HG03558 (cell line): ENCODE measurements around the gene TMEM215.
"Not testable (repeated sequence)": the region's sequence is repeated elsewhere in the genome, so short reads cannot be mapped to it uniquely, and the experiment has no call there.

Experiments
- ATAC-seq: cut with Tn5 transposase; IDR thresholded peaks from one replicate; pipeline ENCODE4 v1.9.1; 2021; ENCODE audit warnings: moderate number of reproducible peaks; ENCODE audit not compliant: unreplicated experiment; ENCODE audit errors: extremely low read depth

Gene TMEM215, protein sequence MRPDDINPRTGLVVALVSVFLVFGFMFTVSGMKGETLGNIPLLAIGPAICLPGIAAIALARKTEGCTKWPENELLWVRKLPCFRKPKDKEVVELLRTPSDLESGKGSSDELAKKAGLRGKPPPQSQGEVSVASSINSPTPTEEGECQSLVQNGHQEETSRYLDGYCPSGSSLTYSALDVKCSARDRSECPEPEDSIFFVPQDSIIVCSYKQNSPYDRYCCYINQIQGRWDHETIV

DNA sequence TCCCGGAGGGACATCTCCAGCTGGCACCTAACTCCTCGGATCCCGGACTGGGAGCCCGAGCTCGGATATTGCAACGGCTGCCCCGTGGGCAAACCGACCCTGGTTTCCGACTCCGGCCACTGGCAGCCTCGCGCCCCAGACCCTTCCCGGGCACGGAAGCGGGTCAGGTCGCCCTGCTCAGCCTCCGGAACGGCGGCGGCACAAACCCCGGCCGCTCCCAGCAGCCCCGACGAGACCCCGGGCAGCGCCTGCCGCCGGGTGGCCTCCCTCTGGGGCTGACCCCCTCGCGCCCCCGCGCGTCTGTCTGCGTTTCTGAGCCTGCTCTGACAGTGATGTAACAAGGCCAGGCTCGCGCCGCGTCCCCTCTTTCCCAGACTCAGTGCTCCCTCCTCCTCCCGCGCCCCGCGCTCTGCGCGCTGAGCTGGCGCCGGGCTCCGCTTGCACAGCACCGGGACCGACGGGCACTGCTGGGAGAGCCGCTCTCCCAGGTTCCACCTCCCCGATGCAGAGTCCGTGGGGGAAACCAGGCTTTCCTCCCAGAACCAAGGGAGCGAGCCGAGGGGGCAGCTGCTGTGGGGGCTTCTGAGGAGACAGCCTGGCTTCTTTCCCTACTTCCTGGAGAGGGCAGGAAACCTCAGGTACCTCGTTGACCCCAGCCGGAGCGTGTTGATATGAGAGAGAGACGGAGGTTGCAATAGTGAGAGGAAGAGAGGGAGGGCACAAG, at the start of gene TMEM215:
TMEM215 (plus strand) TSS at position 373 of the 724 bp plus-strand sequence. CDS start 644 bp downstream, outside the sequence.
- ATAC-seq, result no peak

DNA sequence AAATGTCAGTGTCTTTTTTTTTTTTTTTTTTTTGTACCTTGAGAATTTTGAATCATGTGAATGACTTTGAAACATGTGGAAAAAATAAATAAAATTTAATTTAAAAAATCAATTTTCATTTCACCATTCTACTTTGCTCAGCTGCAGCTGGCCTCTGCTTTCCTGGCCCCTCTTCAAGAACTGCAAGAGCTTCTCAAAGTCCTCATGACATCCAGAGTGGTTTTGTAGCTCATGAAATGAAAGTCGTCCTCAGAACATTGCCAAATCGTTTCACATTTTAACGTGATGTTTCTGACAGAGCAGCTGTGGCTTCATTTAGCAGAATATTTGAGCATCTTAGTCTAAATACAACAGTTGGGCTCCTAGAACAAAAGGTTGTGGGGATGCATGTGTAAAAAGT, 47.9 kb upstream of the TMEM215 start:
- no peak for ATAC-seq

DNA sequence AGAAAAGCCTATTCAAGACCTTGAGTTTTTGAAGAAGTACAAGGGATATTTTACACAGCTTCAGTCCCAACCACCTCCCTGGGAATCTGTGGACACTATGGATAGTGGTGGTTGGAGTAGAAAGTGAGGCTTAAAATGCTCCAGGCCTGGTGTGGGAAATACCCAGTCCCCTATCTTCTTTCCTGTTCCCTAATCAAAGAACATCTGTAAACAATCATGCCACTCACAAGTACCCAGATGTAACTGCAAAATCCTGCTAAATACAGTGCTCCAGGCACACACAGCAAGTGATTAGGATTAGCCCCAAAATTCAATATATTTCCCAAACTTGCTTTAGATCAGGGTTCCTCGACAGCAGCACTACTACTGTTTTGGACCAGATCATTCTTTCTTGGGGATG, 46.0 kb upstream of the TMEM215 start:
- ATAC-seq, result no peak

DNA sequence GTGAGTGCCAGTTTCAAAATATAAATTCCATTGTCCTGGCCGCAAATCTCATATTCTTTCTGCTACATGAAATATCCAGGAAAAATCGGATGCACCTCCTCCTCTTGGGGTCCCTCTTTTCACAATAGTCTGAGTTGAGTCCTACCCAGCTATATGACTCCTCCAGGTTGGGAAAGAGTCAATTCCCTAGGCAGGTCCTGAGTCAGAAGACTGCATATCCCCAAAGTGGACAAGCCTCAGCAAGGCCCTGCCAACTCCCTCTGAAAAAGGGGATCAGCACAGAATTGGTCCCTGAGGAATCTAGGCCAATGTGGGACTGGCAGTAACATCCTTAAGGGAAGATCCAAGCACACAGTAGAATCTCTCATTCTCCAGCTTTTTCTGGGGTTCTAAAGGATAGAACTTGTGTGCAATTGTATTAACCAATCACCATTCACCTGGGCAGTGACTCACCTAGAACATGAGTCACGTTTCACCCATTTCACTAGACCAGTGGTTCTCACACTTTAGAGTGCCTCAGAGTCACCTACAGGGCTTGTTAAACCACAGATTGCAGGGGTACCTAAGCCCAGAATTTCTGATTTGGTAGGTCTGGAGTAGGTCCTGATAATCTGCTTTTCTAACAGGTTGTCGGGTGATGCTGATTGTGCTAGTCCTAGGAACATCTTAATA, 44.7 kb upstream of the TMEM215 start:
- ATAC-seq, result no peak

DNA sequence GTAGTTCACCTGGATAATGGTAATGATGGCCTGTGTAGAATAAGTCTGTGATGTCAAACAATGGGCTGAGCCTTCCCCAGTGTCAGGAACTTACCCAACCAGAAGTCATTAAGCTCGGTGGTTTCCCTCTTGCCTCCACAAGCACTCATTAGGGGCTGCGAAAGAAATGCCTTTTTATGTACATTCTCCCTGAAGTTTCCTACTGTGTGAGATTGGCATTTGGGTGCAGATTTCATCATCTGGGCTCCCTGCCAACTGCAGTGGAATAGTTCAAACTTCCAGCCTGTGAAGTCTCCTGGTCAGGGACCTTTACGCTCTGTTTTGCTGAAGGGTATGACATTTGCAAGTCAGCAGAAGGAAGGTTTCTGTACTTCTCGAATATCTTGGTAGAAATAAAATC, 41.6 kb upstream of the TMEM215 start:
- no peak for ATAC-seq

DNA sequence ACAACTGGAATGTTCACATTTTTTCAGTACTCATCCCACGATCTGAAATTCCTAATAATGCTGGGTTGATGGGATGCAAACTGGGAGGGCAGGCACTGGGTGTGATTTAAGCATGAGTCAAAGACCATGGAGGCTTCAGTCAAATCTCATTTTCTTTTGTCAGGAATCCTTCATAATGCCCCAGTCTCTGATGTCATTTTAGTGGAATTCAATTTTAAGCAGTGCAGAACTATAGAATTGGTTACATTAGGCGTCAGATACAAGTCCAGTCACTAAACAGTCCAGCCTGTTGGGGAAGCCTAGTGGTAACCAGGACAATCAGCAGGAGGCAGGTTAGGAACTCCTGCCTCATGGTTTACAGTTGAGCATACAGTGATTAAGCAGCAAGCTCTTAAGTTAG, 41.0 kb upstream of the TMEM215 start:
- no peak for ATAC-seq

DNA sequence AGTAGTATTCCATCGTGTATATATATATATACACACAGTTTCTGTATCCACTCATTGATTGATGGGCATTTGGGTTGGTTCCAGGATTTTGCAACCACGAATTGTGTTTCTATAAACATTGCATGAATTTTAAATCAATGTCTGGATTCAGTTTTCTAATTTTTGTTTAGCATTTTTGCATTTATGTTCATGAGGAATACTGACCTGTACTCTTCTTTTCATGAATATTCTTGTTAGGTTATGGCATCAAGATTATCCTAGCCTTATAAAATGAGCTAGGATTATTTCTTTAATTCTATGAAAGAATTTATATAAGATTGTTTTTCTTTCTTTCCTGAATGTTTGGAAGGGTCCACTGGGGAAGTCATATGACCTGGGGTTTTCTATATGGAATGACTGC, 35.3 kb upstream of the TMEM215 start:
- no peak for ATAC-seq

DNA sequence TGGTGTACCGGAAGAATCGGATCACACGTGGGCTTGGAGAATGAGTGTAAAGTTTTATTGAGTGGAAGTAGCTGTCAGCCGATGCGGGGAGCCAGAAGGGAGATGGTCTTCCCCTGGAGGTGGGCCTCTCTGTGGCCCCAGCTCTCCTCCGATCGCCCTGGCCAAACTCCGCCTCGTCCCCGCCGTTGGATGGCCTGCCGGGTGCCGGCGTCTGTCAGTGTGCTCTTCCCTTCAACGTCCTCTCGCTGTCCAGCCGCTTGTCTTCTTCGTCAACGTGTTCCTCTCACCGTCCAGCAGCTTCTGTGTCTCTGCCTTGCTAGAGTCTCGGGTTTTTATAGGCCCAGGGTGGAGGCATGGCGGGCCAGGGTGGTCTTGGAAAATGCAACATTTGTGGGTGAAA, 27.6 kb upstream of the TMEM215 start:
- ATAC-seq, result no peak

DNA sequence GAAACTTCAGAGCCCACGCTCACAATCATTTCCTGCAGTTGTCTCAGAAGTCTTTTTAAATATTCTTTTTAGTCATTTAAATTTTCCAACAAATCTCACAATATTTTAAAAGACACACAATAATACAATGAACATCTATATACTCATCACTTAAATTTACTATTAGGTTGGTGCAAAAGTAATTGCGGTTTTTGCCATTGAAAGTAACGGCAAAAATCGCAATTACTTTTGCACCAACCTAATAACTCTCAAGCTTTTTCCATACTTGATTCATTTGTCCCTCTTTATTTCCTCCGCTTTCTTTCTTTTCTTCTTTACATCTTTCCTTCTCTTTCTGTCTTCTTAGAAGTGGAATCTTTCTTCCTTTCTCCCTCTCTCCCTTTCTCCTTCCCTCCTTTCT, 19.2 kb upstream of the TMEM215 start:
- no peak for ATAC-seq

DNA sequence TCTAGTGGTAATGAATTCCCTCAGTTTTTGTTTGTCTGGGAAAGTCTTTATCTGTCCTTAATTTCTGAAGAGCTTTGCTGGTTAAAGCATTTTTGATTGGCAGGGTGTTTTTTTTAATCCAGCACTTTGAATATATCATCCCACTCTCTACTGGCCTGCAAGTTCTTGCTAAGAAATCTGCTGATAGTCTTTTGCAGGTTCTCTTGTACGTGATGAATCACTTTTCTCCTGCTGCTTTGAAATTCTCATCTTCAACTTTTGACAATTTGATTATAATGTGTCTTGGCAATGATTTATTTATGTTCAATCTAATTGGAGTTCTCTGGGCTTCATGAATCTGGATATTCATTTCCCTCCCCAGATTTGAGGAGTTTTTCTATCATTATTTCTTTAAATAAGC, 8.1 kb upstream of the TMEM215 start:
- no peak for ATAC-seq

DNA sequence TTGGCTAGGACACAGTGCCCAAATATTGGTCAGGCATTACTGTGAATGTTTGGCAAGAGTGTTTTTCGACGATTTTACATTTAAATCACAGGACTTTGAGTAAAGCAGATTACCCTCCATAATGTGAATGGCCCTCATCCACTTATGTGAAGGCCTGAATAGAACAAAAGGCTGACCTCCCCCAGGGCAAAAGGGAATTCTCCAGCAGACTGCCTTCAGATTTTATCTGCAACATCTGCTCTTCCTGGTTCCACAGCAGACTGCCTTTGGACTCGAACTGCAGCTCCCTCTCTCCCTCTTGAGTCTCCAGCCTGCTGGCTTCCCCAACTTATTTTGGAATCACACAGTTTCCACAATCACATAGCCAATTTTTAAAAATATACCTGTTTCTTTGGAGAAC, 7.1 kb upstream of the TMEM215 start:
- ATAC-seq, result no peak

DNA sequence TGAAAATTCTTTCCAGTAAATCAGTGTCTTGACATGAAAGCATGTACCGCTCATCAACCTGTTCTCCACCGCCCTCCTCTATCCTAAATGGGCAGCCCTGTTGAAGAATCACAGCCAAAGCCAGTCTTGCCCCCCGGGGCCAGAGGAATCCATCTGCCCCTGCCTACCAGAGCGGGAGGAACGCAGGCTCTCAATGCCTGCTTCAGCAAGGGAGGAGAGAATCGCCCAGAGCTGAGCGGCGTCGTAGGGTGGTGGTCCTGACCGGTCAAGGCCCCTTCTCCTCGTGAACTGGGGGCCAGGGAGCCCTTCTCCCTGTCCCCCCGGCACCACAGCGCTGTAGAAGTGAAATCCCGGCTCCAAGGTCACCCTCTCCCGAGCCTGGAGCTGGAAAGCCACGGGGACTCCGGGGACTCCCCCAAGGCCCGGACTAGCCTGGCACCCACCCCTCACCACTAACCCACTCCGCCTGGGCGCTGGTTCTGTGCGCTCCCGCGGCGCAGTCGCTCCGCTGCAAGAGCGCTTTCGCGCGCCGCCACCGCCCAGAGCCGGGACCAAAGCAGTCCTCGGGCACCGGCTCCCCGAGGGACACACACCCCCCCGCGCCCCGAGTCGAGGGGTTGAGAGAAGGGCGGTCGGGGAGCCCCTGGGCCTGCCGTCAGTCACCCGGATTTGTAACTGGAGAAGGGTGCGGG, 718 bp upstream of the TMEM215 start:
- no peak for ATAC-seq

DNA sequence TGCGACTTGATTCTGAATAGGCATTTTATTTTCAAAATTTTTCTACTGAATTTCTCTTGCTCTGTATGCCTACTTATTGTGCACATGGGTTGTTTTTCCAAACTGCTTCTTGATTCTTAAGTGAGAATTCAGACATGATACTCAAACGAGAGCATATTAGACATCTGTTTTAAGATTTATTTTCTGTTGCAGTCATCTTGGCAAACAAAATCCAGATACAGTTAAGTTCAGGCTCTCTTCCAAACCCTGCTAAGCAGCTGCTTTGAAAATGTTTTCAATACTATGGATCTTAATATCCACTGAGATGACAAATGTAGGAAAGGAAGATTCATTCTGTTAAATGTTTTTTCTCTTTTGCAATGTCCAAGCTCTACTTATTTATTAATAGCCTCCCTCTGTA, 4.5 kb downstream of the TMEM215 start:
- no peak for ATAC-seq

DNA sequence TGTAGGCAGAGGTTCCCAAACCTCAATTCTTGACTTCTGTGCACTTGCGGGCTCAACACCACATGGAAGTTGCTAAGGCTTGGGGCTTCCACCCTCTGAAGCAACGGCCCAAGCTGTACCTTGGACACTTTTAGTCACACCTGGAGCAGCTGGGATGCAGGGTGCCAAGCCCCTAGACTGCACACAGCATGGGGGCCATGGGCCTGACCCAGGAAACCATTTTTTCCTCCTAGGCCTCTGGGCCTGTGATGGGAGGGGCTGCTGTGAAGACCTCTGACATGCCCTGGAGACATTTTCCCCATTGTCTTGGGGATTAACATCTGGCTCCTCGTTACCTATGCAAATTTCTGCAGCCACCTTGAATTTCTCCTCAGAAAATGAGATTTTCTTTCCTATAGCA, 12.7 kb downstream of the TMEM215 start:
- not testable (repeated sequence) for ATAC-seq

DNA sequence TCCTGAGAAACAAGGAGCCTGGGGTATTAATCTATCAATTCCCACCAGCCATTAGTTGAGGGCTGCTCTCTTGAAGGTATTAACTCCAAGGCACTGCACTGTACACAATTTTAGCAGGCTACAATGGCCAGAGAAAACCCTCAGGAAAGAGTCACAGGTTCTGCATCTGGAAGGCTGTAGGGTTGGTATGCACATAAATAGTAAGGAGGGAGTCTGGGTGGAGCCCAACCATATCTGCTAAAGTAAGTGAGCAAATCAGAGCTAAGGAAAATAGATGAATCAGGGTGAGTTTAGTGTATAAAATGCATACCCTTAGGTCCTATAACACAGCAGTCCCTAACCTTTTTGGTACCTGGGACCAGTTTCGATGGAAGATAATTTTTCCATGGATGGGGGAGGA, 18.2 kb downstream of the TMEM215 start:
- no peak for ATAC-seq

DNA sequence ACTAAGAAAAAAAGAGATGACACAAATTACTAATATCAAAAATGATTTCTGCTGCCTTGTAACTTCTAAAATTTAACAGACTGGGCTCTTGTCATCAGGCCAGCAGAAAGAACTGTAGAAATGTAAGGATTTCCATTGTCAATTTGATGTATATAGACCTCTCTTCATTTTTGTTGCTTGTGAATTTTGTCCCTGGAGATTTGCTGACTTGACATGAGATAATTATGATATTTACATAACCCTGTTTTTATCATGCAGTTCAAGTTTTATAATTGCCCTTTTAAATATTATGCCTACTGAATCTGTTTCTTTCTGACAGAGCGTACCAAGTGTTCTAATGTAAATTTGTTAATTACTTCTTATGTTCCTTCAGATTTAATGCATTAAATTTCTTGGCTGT, 23.9 kb downstream of the TMEM215 start:
- ATAC-seq, result no peak

DNA sequence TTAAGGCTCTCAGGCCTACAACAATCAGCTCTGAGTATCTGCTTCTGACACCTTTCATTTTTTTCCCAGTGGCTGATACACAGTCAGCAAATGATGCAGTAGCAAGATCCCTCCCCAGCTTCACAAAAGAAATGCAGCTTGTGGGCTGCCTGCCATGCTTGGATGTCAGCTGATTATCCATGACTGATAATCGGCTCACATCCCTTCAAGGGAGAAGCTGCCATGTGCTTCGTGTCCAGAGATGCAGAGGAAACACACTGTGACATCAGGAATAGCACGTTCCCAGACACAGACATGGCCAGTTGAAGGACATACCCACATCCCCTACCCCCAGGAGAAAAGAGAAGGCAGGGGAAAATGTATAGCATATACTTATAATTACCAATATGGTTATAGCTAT, 27.9 kb downstream of the TMEM215 start:
- no peak for ATAC-seq

DNA sequence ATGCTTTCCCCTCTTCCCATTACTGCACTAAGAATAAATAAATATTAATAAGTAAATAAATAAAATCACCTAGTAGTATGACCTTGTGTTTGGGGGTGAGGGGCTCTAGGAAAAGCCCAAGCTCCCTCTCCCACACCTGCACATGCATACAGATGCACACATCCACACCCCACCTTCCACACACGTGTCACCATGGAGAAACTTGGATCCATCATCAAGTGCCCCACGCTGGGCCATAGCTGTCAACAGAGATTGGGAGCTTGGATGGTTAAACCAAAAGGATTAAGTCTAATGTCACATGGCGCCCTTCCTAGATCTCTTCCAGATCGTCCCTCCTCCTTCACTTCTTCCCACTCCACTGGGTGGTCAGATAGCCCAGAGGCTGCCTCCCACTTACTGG, 37.0 kb downstream of the TMEM215 start:
- ATAC-seq, result no peak

DNA sequence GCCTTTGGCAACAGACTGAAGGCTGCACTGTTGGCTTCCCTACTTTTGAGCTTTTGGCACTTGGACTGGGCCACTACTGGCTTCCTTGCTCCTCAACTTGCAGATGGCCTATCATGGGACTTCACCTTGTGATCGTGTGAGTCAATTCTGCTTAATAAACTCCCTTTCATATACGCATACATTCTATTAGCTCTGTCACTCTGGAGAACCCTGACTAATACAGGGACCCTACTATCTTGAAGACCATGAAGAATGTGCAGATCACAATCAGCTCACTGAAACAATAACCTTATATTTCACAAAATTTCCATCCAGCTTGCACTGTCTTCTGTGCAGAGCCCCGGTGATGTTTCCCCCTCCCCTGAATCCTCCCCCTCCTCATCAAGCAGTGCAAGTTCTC, 39.8 kb downstream of the TMEM215 start:
- no peak for ATAC-seq

DNA sequence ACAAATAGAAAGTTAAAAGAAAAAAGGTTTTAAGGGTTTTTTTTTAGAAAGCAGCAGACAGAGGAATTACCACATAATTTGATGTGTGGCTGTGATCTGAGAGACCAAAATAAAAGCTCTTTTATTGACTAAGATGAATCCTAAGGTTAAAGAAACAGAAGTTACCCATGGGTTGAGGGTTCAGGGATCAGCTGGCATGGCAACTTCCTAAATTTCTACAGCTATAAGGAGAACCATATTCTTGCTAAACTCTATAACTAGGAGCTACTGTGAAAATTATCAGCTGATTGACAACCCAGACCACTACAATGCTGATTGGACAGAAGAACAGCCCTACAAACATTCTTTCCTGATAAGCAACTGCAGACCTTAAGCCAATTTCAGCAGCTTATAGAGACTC, 40.2 kb downstream of the TMEM215 start:
- ATAC-seq, result no peak

DNA sequence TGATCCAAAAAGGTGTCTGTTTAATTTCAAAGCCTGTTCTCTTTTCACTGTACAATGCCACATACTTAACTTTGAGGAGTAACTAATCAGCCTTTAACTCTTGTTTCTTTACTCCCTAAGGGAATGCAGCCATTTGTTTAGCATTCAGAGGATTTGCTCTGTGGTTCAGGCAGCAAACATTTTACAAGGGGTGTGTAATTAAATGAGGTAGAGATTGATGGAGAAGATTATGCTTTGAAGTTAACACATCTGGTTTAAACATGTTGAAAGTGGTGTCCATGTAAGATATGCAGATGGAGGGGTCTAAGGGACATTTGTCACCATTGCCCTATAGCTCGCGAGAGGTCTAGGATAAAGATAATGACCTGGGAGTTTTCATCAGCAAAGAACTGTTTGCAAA, 41.9 kb downstream of the TMEM215 start:
- ATAC-seq, result no peak
